Stimulated activated CD4-positive, alpha-beta T cell treated with anti-CD3 and anti-CD28 coated beads, Interleukin-12 subunit alpha, Interleukin-12 subunit beta, amount 100 ng/mL, for 48 hours (primary cell): ENCODE data around the gene SYT11.
"Not testable (repeated sequence)": the region's sequence is repeated elsewhere in the genome, so short reads cannot be mapped to it uniquely, and the experiment has no call there.

Source experiments
- DNase-seq, 3 donors: peaks; one replicate each; pipeline ENCODE4 v3.0.0-alpha.2; 2020; ENCODE audit warnings: low read depth in 2 of 3, low spot score in 1 of 3

SYT11 gene

GRCh38 chr1:155859881-155860871, 809 bp downstream of the SYT11 start:
- DNase-seq = peak; percentile 31 to 42 (median 41)

- DNase-seq = no peak
Observed at GRCh38 chr1:155860970-155861510, 1.7 kb downstream of the SYT11 start.

- DNase-seq = no peak
Observed at GRCh38 chr1:155861896-155862295, 2.5 kb downstream of the SYT11 start.

- DNase-seq = no peak
Observed at GRCh38 chr1:155864393-155864792, 5.0 kb downstream of the SYT11 start.

GRCh38 chr1:155867766-155868165, 8.4 kb downstream of the SYT11 start:
- DNase-seq = no peak

GRCh38 chr1:155871390-155871789, 12.0 kb downstream of the SYT11 start:
- DNase-seq = no peak

- DNase-seq = no peak
Observed at GRCh38 chr1:155872527-155872926, 13.2 kb downstream of the SYT11 start.

- no peak for DNase-seq
Observed at GRCh38 chr1:155873860-155874259, 14.5 kb downstream of the SYT11 start.

GRCh38 chr1:155877945-155878344, 18.6 kb downstream of the SYT11 start:
- no peak for DNase-seq

GRCh38 chr1:155880251-155880650, 20.9 kb downstream of the SYT11 start:
- DNase-seq = no peak

- DNase-seq = no peak
Observed at GRCh38 chr1:155880950-155881349, 21.6 kb downstream of the SYT11 start.

GRCh38 chr1:155882235-155882634, 22.9 kb downstream of the SYT11 start:
- no peak for DNase-seq

- DNase-seq = no peak
Observed at GRCh38 chr1:155882766-155883165, 23.4 kb downstream of the SYT11 start.

GRCh38 chr1:155884031-155884960, 24.9 kb downstream of the SYT11 start:
- DNase-seq = no peak

- no peak for DNase-seq
Observed at GRCh38 chr1:155884982-155885381, 25.6 kb downstream of the SYT11 start.

GRCh38 chr1:155888481-155888880, 29.1 kb downstream of the SYT11 start:
- DNase-seq = no peak

GRCh38 chr1:155889566-155889965, 30.2 kb downstream of the SYT11 start:
- no peak for DNase-seq

- no peak for DNase-seq
Observed at GRCh38 chr1:155890251-155890650, 30.9 kb downstream of the SYT11 start.

GRCh38 chr1:155892796-155893195, 33.4 kb downstream of the SYT11 start:
- DNase-seq = no peak

- DNase-seq = peak in 1 of 3 donors; percentile 25
Observed at GRCh38 chr1:155893389-155894142, 34.2 kb downstream of the SYT11 start.

- not testable (repeated sequence) for DNase-seq
Observed at GRCh38 chr1:155895617-155896016, 36.2 kb downstream of the SYT11 start.
